DND-41 (cell line): ENCODE measurements around the gene ZNF608.

Experiments used
- ATAC-seq: fragments of 200-7000 bp; cut with Tn5 transposase; 3 replicates; pipeline ENCODE4 v1.9.1; 2021; ENCODE audit warnings: low read depth; ENCODE audit not compliant: insufficient read depth
- DNase-seq: peaks from one replicate; pipeline ENCODE4 v3.0.0-alpha.2; 2020
- H2AFZ ChIP-seq: 2 replicates; pipeline ENCODE4 v1.6.0; 2012; ENCODE audit warnings: low read depth, low read length
- H3K27ac ChIP-seq: 2 replicates; pipeline ENCODE4 v1.5.1; 2012; ENCODE audit warnings: low read length, inconsistent platforms
- H3K27me3 ChIP-seq: fragments of 200-600 bp; sonication (generic); 2 replicates; pipeline ENCODE4 v1.6.0; 2012; ENCODE audit warnings: low read length, mild to moderate bottlenecking, inconsistent platforms; ENCODE audit not compliant: insufficient read depth, poor library complexity
- H3K36me3 ChIP-seq: 2 replicates; pipeline ENCODE4 v1.5.1; 2012; ENCODE audit warnings: low read length, inconsistent platforms; ENCODE audit not compliant: insufficient read depth
- H3K4me1 ChIP-seq: 2 replicates; pipeline ENCODE4 v1.5.1; 2012; ENCODE audit warnings: mild to moderate bottlenecking, low read length; ENCODE audit not compliant: insufficient read depth
- H3K4me2 ChIP-seq: 2 replicates; pipeline ENCODE4 v1.6.0; 2012; ENCODE audit warnings: mild to moderate bottlenecking, moderate library complexity, low read length, inconsistent platforms; ENCODE audit not compliant: insufficient read depth
- H3K4me3 ChIP-seq, 2 experiments: fragments of 200-600 bp in 1 of 2; shearing (Covaris generic) in 1 of 2; 2 replicates each; pipeline ENCODE4 v1.5.1; 2012 to 2016; ENCODE audit warnings: inconsistent platforms in 2 of 2, low read length in 2 of 2, mild to moderate bottlenecking in 2 of 2, low read depth in 1 of 2, moderate library complexity in 1 of 2
- H3K79me2 ChIP-seq: 2 replicates; pipeline ENCODE4 v1.6.0; 2012; ENCODE audit warnings: low read length, inconsistent platforms; ENCODE audit not compliant: insufficient read depth
- H3K9ac ChIP-seq: 2 replicates; pipeline ENCODE4 v1.6.0; 2012; ENCODE audit warnings: low read depth, mild to moderate bottlenecking, inconsistent platforms, low read length, moderate library complexity
- H3K9me3 ChIP-seq: 2 replicates; pipeline ENCODE4 v1.5.1; 2012; ENCODE audit warnings: low read length, moderate library complexity, mild to moderate bottlenecking, inconsistent platforms; ENCODE audit not compliant: insufficient read depth, severe bottlenecking
- H4K20me1 ChIP-seq: 2 replicates; pipeline ENCODE4 v1.6.0; 2012; ENCODE audit warnings: low read length; ENCODE audit not compliant: insufficient read depth
- CTCF ChIP-seq: IDR thresholded peaks from 2 replicates; pipeline ENCODE4 v1.5.1; 2012; ENCODE audit warnings: borderline replicate concordance, low read length, moderate library complexity, mild to moderate bottlenecking; ENCODE audit not compliant: poor library complexity, severe bottlenecking; ENCODE audit errors: extremely low read depth
- EZH2 ChIP-seq: IDR thresholded peaks from 3 replicates; pipeline ENCODE4 v1.6.1; 2012; ENCODE audit warnings: borderline replicate concordance, low read depth, mild to moderate bottlenecking, moderate library complexity, low read length, inconsistent platforms; ENCODE audit not compliant: severe bottlenecking

Gene ZNF608

GRCh38 chr5:124764992-124765611 is 18.7 kb upstream of the ZNF608 start:
- Histone ChIP-seq H2AFZ (no peak overlapping the region), H3K4me3 (no peak overlapping the region), H3K27ac (no peak overlapping the region)

DNA sequence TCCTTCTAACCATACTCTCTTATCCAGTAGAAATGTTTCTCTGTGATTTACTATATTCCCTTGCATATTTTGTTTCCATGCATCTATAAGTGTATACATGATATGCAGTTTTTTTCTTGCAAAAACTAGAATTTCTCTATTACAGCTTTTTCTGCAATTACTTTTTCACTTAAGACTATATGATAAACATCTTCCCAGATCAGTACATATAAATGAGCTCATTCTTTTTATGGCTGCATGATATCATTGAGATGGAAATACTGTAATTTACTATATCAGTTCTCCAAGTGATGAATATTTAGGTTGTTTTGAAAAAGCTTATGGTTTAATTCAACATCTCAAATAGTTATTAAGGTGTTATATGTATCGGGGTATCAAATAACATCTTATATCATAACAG is 18.1 kb upstream of the ZNF608 start:
- H3K4me2 ChIP-seq: no peak overlapping the region
- no peak overlapping the region for H2AFZ ChIP-seq
- DNase-seq (no peak), ATAC-seq (no peak)
- H3K4me1 ChIP-seq: 0 out of 2 replicates have a peak, but pooled peaks cover 2% of the 10 kb centered on the region
- H3K9ac ChIP-seq: no peak overlapping the region
- no peaks in the 10 kb centered on the region for H4K20me1 ChIP-seq
- TF ChIP-seq EZH2: no peak
- TF ChIP-seq CTCF: no peak
- no peaks in the 10 kb centered on the region for H3K9me3 ChIP-seq
- H3K36me3 ChIP-seq: no peaks in the 10 kb centered on the region
- H3K27me3 ChIP-seq: no peaks in the 10 kb centered on the region
- no peak overlapping the region for H3K27ac ChIP-seq
- no peak overlapping the region for H3K4me3 ChIP-seq
- no peaks in the 10 kb centered on the region for H3K79me2 ChIP-seq

More at GRCh38 chr5:124764992-124765611, 18.7 kb upstream of the ZNF608 start:
- Histone ChIP-seq H3K4me1 (0 out of 2 replicates have a peak, but pooled peaks cover 2% of the 10 kb centered on the region), H3K4me2 (no peak overlapping the region), H3K9ac (no peak overlapping the region), H3K79me2 (no peaks in the 10 kb centered on the region), H3K36me3 (no peaks in the 10 kb centered on the region), H3K9me3 (no peaks in the 10 kb centered on the region), H4K20me1 (no peaks in the 10 kb centered on the region), H3K27me3 (no peaks in the 10 kb centered on the region)
- ATAC-seq (no peak), DNase-seq (no peak)
- no peak for TF ChIP-seq EZH2
- no peak for TF ChIP-seq CTCF

DNA sequence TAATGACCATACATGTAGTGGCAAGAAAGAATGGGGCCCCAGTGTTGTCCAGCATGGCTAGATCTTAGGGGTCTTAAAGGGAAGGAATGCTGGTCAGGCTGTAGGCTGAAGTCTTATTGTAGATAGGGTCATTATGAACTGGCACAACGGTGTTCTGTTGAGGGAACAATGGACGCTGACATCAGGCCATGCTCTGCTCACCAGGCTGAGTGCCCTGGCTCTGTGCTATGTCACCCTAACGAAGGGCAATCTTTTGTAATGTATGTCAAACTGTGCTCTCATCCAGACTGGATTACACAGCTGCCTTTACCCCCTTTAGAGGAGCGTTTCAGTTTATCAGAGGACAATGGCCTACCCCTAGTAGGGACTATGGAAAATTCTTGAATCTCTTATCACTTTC is 14.6 kb upstream of the ZNF608 start:
- H3K4me3 ChIP-seq: no peak overlapping the region
- H3K36me3 ChIP-seq: no peaks in the 10 kb centered on the region
- no peaks in the 10 kb centered on the region for H4K20me1 ChIP-seq
- no peak overlapping the region for H3K9ac ChIP-seq
- ATAC-seq: no peak
- no peak overlapping the region for H2AFZ ChIP-seq
- H3K9me3 ChIP-seq: no peaks in the 10 kb centered on the region
- no peak for DNase-seq
- TF ChIP-seq CTCF (no peak), EZH2 (no peak)
- H3K27me3 ChIP-seq: no peaks in the 10 kb centered on the region
- 0 out of 2 replicates have a peak, but pooled peaks cover 2% of the 10 kb centered on the region for H3K4me1 ChIP-seq
- no peak overlapping the region for H3K27ac ChIP-seq
- H3K79me2 ChIP-seq: no peaks in the 10 kb centered on the region
- H3K4me2 ChIP-seq: no peak overlapping the region

GRCh38 chr5:124760608-124761007 is 14.2 kb upstream of the ZNF608 start:
- Histone ChIP-seq H3K79me2 (no peaks in the 10 kb centered on the region), H3K27ac (no peak overlapping the region), H3K9me3 (no peaks in the 10 kb centered on the region), H3K36me3 (no peaks in the 10 kb centered on the region), H3K9ac (no peak overlapping the region), H4K20me1 (no peaks in the 10 kb centered on the region), H3K4me1 (peaks cover 5% of the 10 kb centered on the region; the same call in 1 of the 2 replicates), H2AFZ (no peak overlapping the region), H3K27me3 (no peaks in the 10 kb centered on the region), H3K4me3 (no peak overlapping the region), H3K4me2 (no peak overlapping the region)
- TF ChIP-seq CTCF (no peak), EZH2 (no peak)
- ATAC-seq (no peak), DNase-seq (no peak)
